IPS-20b (cell line): ENCODE data around the gene TRHDE.
A peak's percentile ranks its signal among the peaks of the same experiment; 100 is the strongest.

Experiments
- H3K27ac ChIP-seq: one replicate; pipeline ENCODE4 v1.5.1; 2013; ENCODE audit warnings: low read length
- H3K27me3 ChIP-seq: 2 replicates; pipeline ENCODE4 v1.6.1; 2013; ENCODE audit warnings: mild to moderate bottlenecking, low read length, inconsistent platforms; ENCODE audit not compliant: insufficient read depth
- H3K36me3 ChIP-seq: 2 replicates; pipeline ENCODE4 v1.6.1; 2013; ENCODE audit warnings: low read depth, mild to moderate bottlenecking, inconsistent platforms, low read length, moderate library complexity; ENCODE audit not compliant: insufficient read depth
- H3K4me1 ChIP-seq: 2 replicates; pipeline ENCODE4 v1.6.1; 2013; ENCODE audit warnings: mild to moderate bottlenecking, control low read depth, inconsistent platforms, low read length, moderate library complexity; ENCODE audit not compliant: insufficient read depth
- H3K4me3 ChIP-seq: 2 replicates; pipeline ENCODE4 v1.5.1; 2013; ENCODE audit warnings: mild to moderate bottlenecking, low read length, inconsistent platforms
- H3K9ac ChIP-seq: 2 replicates; pipeline ENCODE4 v1.6.1; 2013; ENCODE audit warnings: low read depth, mild to moderate bottlenecking, inconsistent platforms, low read length, moderate library complexity
- H3K9me3 ChIP-seq: 2 replicates; pipeline ENCODE4 v1.6.1; 2013; ENCODE audit warnings: mild to moderate bottlenecking, low read depth, low read length, inconsistent platforms; ENCODE audit not compliant: insufficient read depth

Gene TRHDE

DNA sequence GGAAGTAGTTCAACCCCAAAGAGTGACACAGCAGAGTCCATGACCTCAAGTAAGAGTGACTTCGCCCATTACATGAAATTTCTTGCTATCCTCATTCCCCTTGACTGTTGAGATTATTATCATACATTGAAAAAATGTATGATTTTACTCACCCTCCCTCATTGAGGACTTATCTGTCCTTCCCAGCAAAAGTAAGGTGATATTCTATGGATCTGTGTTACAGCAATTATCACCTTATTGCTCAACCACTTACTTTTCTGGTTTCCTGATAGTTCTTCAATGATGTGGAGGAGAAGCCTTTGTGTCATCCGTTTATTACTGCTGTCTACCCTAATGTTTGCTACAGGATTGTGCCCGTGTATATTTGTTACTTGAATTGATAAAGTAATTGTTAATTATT, 306.2 kb downstream of the TRHDE start:
- no peak overlapping the region for H3K4me3 ChIP-seq
- no peaks in the 10 kb centered on the region for H3K9me3 ChIP-seq
- no peaks in the 10 kb centered on the region for H3K27me3 ChIP-seq
- no peaks in the 10 kb centered on the region for H3K36me3 ChIP-seq
- no peak overlapping the region for H3K27ac ChIP-seq
- H3K9ac ChIP-seq, result no peak overlapping the region
- no peaks in the 10 kb centered on the region for H3K4me1 ChIP-seq

DNA sequence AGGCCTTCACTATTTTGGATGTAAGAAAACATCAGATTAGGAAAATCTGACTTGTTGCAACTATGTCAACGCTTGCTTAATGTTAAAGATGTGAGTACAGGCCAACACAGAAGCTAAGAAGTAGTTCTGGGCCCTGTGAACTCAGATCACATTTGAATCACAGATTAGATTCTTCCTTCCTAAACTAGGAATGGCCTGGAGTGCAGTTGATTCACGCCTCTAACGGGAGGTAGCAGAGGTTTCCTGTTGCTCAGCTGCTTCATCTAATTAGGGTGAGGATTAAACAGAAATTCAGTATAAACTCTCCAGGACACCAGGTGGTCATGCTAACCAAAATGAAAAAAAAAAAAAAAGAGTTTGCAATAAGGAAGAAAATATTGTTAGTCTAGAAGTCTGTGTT, 314.3 kb downstream of the TRHDE start:
- Histone ChIP-seq H3K27ac (no peak overlapping the region), H3K4me3 (no peak overlapping the region), H3K36me3 (no peaks in the 10 kb centered on the region)

DNA sequence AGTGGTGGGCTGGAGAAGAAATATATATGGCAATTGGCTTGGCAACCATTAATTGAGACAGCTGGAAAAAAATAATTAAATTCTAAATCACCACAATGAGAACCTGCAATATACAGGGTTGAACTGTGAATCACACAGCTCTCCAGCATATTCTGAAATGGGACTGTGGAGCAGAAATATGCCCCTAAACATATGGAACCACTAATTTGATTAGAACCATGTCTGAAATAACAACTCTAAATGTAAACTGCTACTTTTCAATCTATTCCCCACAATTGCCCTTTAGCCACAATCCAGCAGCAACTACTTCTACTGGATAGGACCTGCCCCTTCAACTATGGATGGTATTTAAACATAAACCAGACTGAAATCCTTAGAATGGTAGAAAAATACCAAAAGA, 330.4 kb downstream of the TRHDE start:
- Histone ChIP-seq H3K9ac (no peak overlapping the region), H3K4me1 (no peaks in the 10 kb centered on the region), H3K27me3 (no peaks in the 10 kb centered on the region), H3K36me3 (no peaks in the 10 kb centered on the region), H3K4me3 (no peak overlapping the region), H3K9me3 (peaks cover 27% of the 10 kb centered on the region), H3K27ac (no peak overlapping the region)

More for the DNA sequence above, 314.3 kb downstream of the TRHDE start:
- Histone ChIP-seq H3K4me1 (no peaks in the 10 kb centered on the region), H3K27me3 (no peaks in the 10 kb centered on the region), H3K9ac (no peak overlapping the region), H3K9me3 (no peaks in the 10 kb centered on the region)

GRCh38 chr12:72605975-72606374, 333.8 kb downstream of the TRHDE start:
- Histone ChIP-seq H3K4me1 (peaks cover 15% of the 10 kb centered on the region), H3K36me3 (no peaks in the 10 kb centered on the region), H3K9me3 (peaks cover 14% of the 10 kb centered on the region), H3K4me3 (no peak overlapping the region), H3K27me3 (no peaks in the 10 kb centered on the region), H3K27ac (no peak overlapping the region), H3K9ac (no peak overlapping the region)

DNA sequence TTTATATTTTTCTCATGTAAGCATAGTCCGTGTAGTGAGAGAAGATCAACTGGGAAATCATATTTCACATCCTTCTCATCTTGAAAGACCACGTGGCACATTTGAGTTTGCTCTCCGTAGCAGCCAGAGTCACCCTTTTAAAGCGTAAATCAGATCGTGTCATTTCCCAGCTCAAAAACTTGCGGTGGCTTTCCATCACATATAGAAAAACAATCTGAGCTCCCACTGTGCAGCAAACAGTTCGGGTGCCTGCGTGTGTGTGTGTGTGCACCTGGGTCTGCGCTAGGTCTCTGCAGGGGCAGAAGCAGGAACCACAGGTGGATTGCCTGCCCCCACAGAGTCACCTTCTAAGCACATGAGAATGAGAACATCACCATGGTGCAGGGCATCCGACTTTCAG, 338.2 kb downstream of the TRHDE start:
- Histone ChIP-seq H3K27ac (peak overlapping the region; percentile 30), H3K36me3 (no peaks in the 10 kb centered on the region), H3K27me3 (no peaks in the 10 kb centered on the region), H3K9ac (peak overlapping the region; percentile 17; the same call in 1 of the 2 replicates), H3K4me1 (peaks cover 43% of the 10 kb centered on the region), H3K9me3 (peaks cover 5% of the 10 kb centered on the region; the same call in 1 of the 2 replicates), H3K4me3 (no peak overlapping the region; the same call in 1 of the 2 replicates)

DNA sequence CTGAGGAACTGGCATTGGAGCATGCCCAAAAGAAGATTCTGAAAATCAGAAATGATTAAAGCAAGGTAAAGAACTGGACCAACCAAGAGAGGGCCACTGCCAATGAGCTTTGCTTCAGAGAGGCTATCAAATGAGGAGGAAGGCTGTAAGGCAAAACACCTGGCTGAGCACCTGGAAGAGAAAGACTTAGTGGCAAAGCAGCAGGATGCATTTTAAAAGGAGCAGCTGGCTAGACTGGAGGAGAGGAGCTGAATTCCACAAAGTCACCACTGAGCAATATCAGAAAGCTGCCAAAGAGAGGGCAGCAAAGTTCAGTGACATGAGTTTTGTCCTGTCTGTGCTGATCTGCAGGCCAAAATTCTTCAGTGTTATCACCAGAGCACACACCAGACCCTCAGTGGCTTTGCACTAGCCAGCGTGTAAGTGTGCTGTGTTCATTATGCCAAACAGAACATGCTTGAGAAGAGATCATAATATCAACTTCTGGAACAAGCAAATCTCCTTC, 338.7 kb downstream of the TRHDE start:
- Histone ChIP-seq H3K27ac (peak overlapping the region; percentile 45), H3K9me3 (peaks cover 5% of the 10 kb centered on the region; the same call in 1 of the 2 replicates), H3K4me3 (no peak overlapping the region; the same call in 1 of the 2 replicates), H3K36me3 (no peaks in the 10 kb centered on the region), H3K9ac (peak overlapping the region; percentile 49; the same call in 1 of the 2 replicates), H3K4me1 (peaks cover 43% of the 10 kb centered on the region), H3K27me3 (no peaks in the 10 kb centered on the region)

- no peaks in the 10 kb centered on the region for H3K27me3 ChIP-seq
- no peak overlapping the region for H3K27ac ChIP-seq
- no peaks in the 10 kb centered on the region for H3K36me3 ChIP-seq
- peaks cover 3% of the 10 kb centered on the region; the same call in 1 of the 2 replicates for H3K9me3 ChIP-seq
- H3K4me3 ChIP-seq, result peak overlapping the region; percentile 5; the same call in 1 of the 2 replicates
- H3K4me1 ChIP-seq, result peaks cover 43% of the 10 kb centered on the region
- H3K9ac ChIP-seq, result peak overlapping the region; percentile 49; the same call in 1 of the 2 replicates
Observed at GRCh38 chr12:72612171-72612570, 340.0 kb downstream of the TRHDE start.

GRCh38 chr12:72618764-72619163, 346.6 kb downstream of the TRHDE start:
- H3K9ac ChIP-seq, result no peak overlapping the region
- no peaks in the 10 kb centered on the region for H3K36me3 ChIP-seq
- H3K9me3 ChIP-seq, result no peaks in the 10 kb centered on the region
- peaks cover 2% of the 10 kb centered on the region; the same call in 1 of the 2 replicates for H3K4me1 ChIP-seq
- no peak overlapping the region for H3K27ac ChIP-seq
- H3K4me3 ChIP-seq, result no peak overlapping the region
- no peaks in the 10 kb centered on the region for H3K27me3 ChIP-seq

GRCh38 chr12:72622556-72622955, 350.4 kb downstream of the TRHDE start:
- H3K4me3 ChIP-seq, result no peak overlapping the region
- no peaks in the 10 kb centered on the region for H3K36me3 ChIP-seq
- H3K9me3 ChIP-seq, result no peaks in the 10 kb centered on the region
- no peaks in the 10 kb centered on the region for H3K27me3 ChIP-seq
- H3K4me1 ChIP-seq, result no peaks in the 10 kb centered on the region
- H3K9ac ChIP-seq, result no peak overlapping the region
- no peak overlapping the region for H3K27ac ChIP-seq

DNA sequence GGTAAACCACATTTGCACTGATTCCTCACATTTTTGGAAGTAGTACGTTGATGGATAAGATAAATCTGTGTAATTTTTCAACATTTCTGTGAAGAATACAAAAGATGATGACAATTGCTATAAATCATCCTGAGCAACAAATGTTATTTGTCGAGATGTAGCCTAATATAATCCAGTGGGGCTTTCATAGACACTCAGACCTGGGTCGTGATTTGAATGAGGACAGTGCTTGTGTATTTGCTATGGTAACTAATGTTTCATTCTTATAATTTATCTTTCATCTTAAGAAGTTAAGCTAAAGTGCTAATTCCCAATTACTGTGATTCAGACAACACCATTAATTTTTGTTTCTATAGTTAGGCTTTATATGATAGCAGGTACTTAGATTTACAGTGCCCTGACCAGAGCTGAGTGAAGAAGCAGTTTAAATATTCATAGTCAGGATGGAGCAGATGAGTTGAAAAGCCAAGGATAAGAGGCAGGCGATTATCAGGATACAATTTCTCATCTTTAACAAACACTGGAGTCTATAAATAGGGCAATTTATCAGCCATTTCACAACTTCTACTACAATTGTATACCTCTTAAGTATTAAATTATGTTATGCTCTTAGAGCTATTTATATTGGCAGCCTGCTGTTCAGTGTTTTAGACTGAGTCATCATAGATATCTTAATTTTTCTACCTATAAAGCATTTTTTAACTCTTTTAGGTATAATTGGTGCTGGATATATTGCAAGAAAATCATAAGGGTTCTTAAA, 359.9 kb downstream of the TRHDE start:
- Histone ChIP-seq H3K4me3 (no peak overlapping the region), H3K27ac (no peak overlapping the region)

DNA sequence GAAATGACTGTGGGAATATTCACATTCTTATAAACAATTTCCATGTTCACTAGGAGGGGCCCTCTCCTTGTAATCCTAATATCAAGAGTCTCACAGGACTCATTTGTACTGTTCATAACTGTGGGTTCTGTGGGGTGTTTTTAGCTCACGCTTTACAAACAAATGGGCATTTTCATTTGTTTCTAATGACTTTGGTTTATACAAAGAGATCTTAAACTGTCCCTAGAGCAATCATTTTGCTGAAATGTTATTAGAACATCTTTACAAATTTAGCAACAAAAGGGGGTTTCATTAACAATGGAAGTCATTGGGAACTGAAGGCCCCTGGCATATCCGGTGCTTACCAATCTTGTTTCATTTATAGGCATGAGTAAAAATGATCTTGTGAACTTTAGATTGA, 370.5 kb downstream of the TRHDE start:
- no peak overlapping the region for H3K9ac ChIP-seq
- H3K27ac ChIP-seq, result no peak overlapping the region
- H3K4me3 ChIP-seq, result no peak overlapping the region
- H3K4me1 ChIP-seq, result no peaks in the 10 kb centered on the region; the same call in 1 of the 2 replicates
- no peaks in the 10 kb centered on the region for H3K9me3 ChIP-seq
- no peaks in the 10 kb centered on the region for H3K36me3 ChIP-seq
- H3K27me3 ChIP-seq, result no peaks in the 10 kb centered on the region

More for the DNA sequence above, 359.9 kb downstream of the TRHDE start:
- Histone ChIP-seq H3K9me3 (no peaks in the 10 kb centered on the region), H3K4me1 (no peaks in the 10 kb centered on the region; the same call in 1 of the 2 replicates), H3K9ac (no peak overlapping the region), H3K36me3 (no peaks in the 10 kb centered on the region), H3K27me3 (no peaks in the 10 kb centered on the region)

- Histone ChIP-seq H3K36me3 (no peaks in the 10 kb centered on the region), H3K4me1 (no peaks in the 10 kb centered on the region), H3K27ac (no peak overlapping the region), H3K9ac (no peak overlapping the region), H3K9me3 (no peaks in the 10 kb centered on the region), H3K27me3 (no peaks in the 10 kb centered on the region), H3K4me3 (no peak overlapping the region)
Observed at GRCh38 chr12:72647139-72647538, 375.0 kb downstream of the TRHDE start.
